Measurements from ENCODE around the gene SEMA5A.

SEMA5A gene

GRCh38 chr5:9444346-9444745 lies 101.5 kb downstream of the SEMA5A start:
- H3K27me3 ChIP-seq (ENCODE audit: insufficient read depth, low read length) = no peaks in the 10 kb centered on the region
- no peaks in the 10 kb centered on the region for H3K79me2 ChIP-seq (ENCODE audit: control insufficient read depth, insufficient read depth, low read length, unreplicated experiment)
- H3K4me3 ChIP-seq (ENCODE audit: low read depth, low read length) = no peak overlapping the region
- no peaks in the 10 kb centered on the region for H3K36me3 ChIP-seq (ENCODE audit: insufficient read depth, low read length)
- peaks cover 49% of the 10 kb centered on the region for H3K4me1 ChIP-seq (ENCODE audit: control insufficient read depth, insufficient read depth, low read length, unreplicated experiment)
- no peak overlapping the region for H2AFZ ChIP-seq (ENCODE audit: low read length, unreplicated experiment)
- H3K27ac ChIP-seq (ENCODE audit: low read depth, low read length) = no peak overlapping the region

GRCh38 chr5:9441610-9442009 lies 104.3 kb downstream of the SEMA5A start:
- H3K79me2 ChIP-seq (ENCODE audit: control insufficient read depth, insufficient read depth, low read length, unreplicated experiment) = no peaks in the 10 kb centered on the region
- H3K27ac ChIP-seq (ENCODE audit: low read depth, low read length) = no peak overlapping the region
- no peaks in the 10 kb centered on the region for H3K36me3 ChIP-seq (ENCODE audit: insufficient read depth, low read length)
- peaks cover 49% of the 10 kb centered on the region for H3K4me1 ChIP-seq (ENCODE audit: control insufficient read depth, insufficient read depth, low read length, unreplicated experiment)
- no peaks in the 10 kb centered on the region for H3K27me3 ChIP-seq (ENCODE audit: insufficient read depth, low read length)
- no peak overlapping the region for H2AFZ ChIP-seq (ENCODE audit: low read length, unreplicated experiment)
- no peak overlapping the region for H3K4me3 ChIP-seq (ENCODE audit: low read depth, low read length)

GRCh38 chr5:9440517-9440916 lies 105.4 kb downstream of the SEMA5A start:
- Histone ChIP-seq H2AFZ (ENCODE audit: low read length, unreplicated experiment) (no peak overlapping the region), H3K36me3 (ENCODE audit: insufficient read depth, low read length) (no peaks in the 10 kb centered on the region), H3K4me3 (ENCODE audit: low read depth, low read length) (no peak overlapping the region; the same call in 1 of the 2 replicates), H3K27ac (ENCODE audit: low read depth, low read length) (peak overlapping the region; percentile 92), H3K79me2 (ENCODE audit: control insufficient read depth, insufficient read depth, low read length, unreplicated experiment) (no peaks in the 10 kb centered on the region), H3K4me1 (ENCODE audit: control insufficient read depth, insufficient read depth, low read length, unreplicated experiment) (peaks cover 39% of the 10 kb centered on the region), H3K27me3 (ENCODE audit: insufficient read depth, low read length) (no peaks in the 10 kb centered on the region)

- no peaks in the 10 kb centered on the region for H3K79me2 ChIP-seq (ENCODE audit: control insufficient read depth, insufficient read depth, low read length, unreplicated experiment)
- no peaks in the 10 kb centered on the region for H3K36me3 ChIP-seq (ENCODE audit: insufficient read depth, low read length)
- H3K27me3 ChIP-seq (ENCODE audit: insufficient read depth, low read length) = no peaks in the 10 kb centered on the region
- H3K4me3 ChIP-seq (ENCODE audit: low read depth, low read length) = peak overlapping the region; percentile 37; the same call in 1 of the 2 replicates
- peak overlapping the region; percentile 92 for H3K27ac ChIP-seq (ENCODE audit: low read depth, low read length)
- H3K4me1 ChIP-seq (ENCODE audit: control insufficient read depth, insufficient read depth, low read length, unreplicated experiment) = peaks cover 39% of the 10 kb centered on the region
- peak overlapping the region; percentile 70 for H2AFZ ChIP-seq (ENCODE audit: low read length, unreplicated experiment)
Measured at GRCh38 chr5:9439531-9440292, 106.2 kb downstream of the SEMA5A start.

- Histone ChIP-seq H3K4me1 (ENCODE audit: control insufficient read depth, insufficient read depth, low read length, unreplicated experiment) (peaks cover 39% of the 10 kb centered on the region), H3K79me2 (ENCODE audit: control insufficient read depth, insufficient read depth, low read length, unreplicated experiment) (no peaks in the 10 kb centered on the region), H3K4me3 (ENCODE audit: low read depth, low read length) (no peak overlapping the region), H2AFZ (ENCODE audit: low read length, unreplicated experiment) (peak overlapping the region; percentile 70), H3K36me3 (ENCODE audit: insufficient read depth, low read length) (no peaks in the 10 kb centered on the region), H3K27me3 (ENCODE audit: insufficient read depth, low read length) (no peaks in the 10 kb centered on the region), H3K27ac (ENCODE audit: low read depth, low read length) (peak overlapping the region; percentile 92)
Measured at GRCh38 chr5:9438596-9439354, 107.1 kb downstream of the SEMA5A start.

- Histone ChIP-seq H3K4me1 (ENCODE audit: control insufficient read depth, insufficient read depth, low read length, unreplicated experiment) (peaks cover 39% of the 10 kb centered on the region), H3K27me3 (ENCODE audit: insufficient read depth, low read length) (no peaks in the 10 kb centered on the region), H3K4me3 (ENCODE audit: low read depth, low read length) (no peak overlapping the region), H3K79me2 (ENCODE audit: control insufficient read depth, insufficient read depth, low read length, unreplicated experiment) (no peaks in the 10 kb centered on the region), H3K27ac (ENCODE audit: low read depth, low read length) (peak overlapping the region; percentile 92), H2AFZ (ENCODE audit: low read length, unreplicated experiment) (peak overlapping the region; percentile 86), H3K36me3 (ENCODE audit: insufficient read depth, low read length) (no peaks in the 10 kb centered on the region)
Measured at GRCh38 chr5:9437741-9438240, 108.1 kb downstream of the SEMA5A start.

GRCh38 chr5:9431496-9432258 lies 114.2 kb downstream of the SEMA5A start:
- Histone ChIP-seq H3K4me3 (ENCODE audit: low read depth, low read length) (no peak overlapping the region), H3K36me3 (ENCODE audit: insufficient read depth, low read length) (no peaks in the 10 kb centered on the region), H3K4me1 (ENCODE audit: control insufficient read depth, insufficient read depth, low read length, unreplicated experiment) (peaks cover 18% of the 10 kb centered on the region), H3K79me2 (ENCODE audit: control insufficient read depth, insufficient read depth, low read length, unreplicated experiment) (no peaks in the 10 kb centered on the region), H3K27ac (ENCODE audit: low read depth, low read length) (no peak overlapping the region), H2AFZ (ENCODE audit: low read length, unreplicated experiment) (peak overlapping the region; percentile 47), H3K27me3 (ENCODE audit: insufficient read depth, low read length) (no peaks in the 10 kb centered on the region)

GRCh38 chr5:9431151-9431495 lies 114.8 kb downstream of the SEMA5A start:
- Histone ChIP-seq H3K36me3 (ENCODE audit: insufficient read depth, low read length) (no peaks in the 10 kb centered on the region), H3K4me3 (ENCODE audit: low read depth, low read length) (no peak overlapping the region), H3K27me3 (ENCODE audit: insufficient read depth, low read length) (no peaks in the 10 kb centered on the region), H3K4me1 (ENCODE audit: control insufficient read depth, insufficient read depth, low read length, unreplicated experiment) (peaks cover 18% of the 10 kb centered on the region), H3K27ac (ENCODE audit: low read depth, low read length) (no peak overlapping the region), H2AFZ (ENCODE audit: low read length, unreplicated experiment) (peak overlapping the region; percentile 47), H3K79me2 (ENCODE audit: control insufficient read depth, insufficient read depth, low read length, unreplicated experiment) (no peaks in the 10 kb centered on the region)

- H3K79me2 ChIP-seq (ENCODE audit: control insufficient read depth, insufficient read depth, low read length, unreplicated experiment) = no peaks in the 10 kb centered on the region
- H3K36me3 ChIP-seq (ENCODE audit: insufficient read depth, low read length) = no peaks in the 10 kb centered on the region
- H3K27me3 ChIP-seq (ENCODE audit: insufficient read depth, low read length) = no peaks in the 10 kb centered on the region
- no peak overlapping the region for H3K4me3 ChIP-seq (ENCODE audit: low read depth, low read length)
- H3K4me1 ChIP-seq (ENCODE audit: control insufficient read depth, insufficient read depth, low read length, unreplicated experiment) = peaks cover 18% of the 10 kb centered on the region
- no peak overlapping the region for H3K27ac ChIP-seq (ENCODE audit: low read depth, low read length)
- H2AFZ ChIP-seq (ENCODE audit: low read length, unreplicated experiment) = no peak overlapping the region
Measured at GRCh38 chr5:9430306-9430705, 115.6 kb downstream of the SEMA5A start.

GRCh38 chr5:9429691-9430215 lies 116.1 kb downstream of the SEMA5A start:
- no peaks in the 10 kb centered on the region for H3K27me3 ChIP-seq (ENCODE audit: insufficient read depth, low read length)
- no peaks in the 10 kb centered on the region for H3K79me2 ChIP-seq (ENCODE audit: control insufficient read depth, insufficient read depth, low read length, unreplicated experiment)
- peaks cover 18% of the 10 kb centered on the region for H3K4me1 ChIP-seq (ENCODE audit: control insufficient read depth, insufficient read depth, low read length, unreplicated experiment)
- no peak overlapping the region for H3K27ac ChIP-seq (ENCODE audit: low read depth, low read length)
- no peak overlapping the region for H3K4me3 ChIP-seq (ENCODE audit: low read depth, low read length)
- H3K36me3 ChIP-seq (ENCODE audit: insufficient read depth, low read length) = no peaks in the 10 kb centered on the region
- H2AFZ ChIP-seq (ENCODE audit: low read length, unreplicated experiment) = no peak overlapping the region
